Body of pancreas (tissue), 4 donors: ENCODE data around the gene RPP21.

ENCODE experiments used
- POLR2A ChIP-seq, 3 donors: fragments of 450-650 bp; IDR thresholded peaks; one replicate each; pipeline ENCODE4 v1.6.1; 2016; ENCODE audit warnings: antibody characterized with exemption in 3 of 3, mild to moderate bottlenecking in 2 of 3
- TF ChIP-seq, protein P1 (sequence below), 7 experiments: fragments of 450-650 bp in 4 of 7; fragments of 200-600 bp in 3 of 7; sonication (generic) in 3 of 7; IDR thresholded peaks; one replicate each; pipeline ENCODE4 v1.5.1; 2016 to 2019; ENCODE audit warnings: antibody characterized with exemption in 7 of 7

DNA sequence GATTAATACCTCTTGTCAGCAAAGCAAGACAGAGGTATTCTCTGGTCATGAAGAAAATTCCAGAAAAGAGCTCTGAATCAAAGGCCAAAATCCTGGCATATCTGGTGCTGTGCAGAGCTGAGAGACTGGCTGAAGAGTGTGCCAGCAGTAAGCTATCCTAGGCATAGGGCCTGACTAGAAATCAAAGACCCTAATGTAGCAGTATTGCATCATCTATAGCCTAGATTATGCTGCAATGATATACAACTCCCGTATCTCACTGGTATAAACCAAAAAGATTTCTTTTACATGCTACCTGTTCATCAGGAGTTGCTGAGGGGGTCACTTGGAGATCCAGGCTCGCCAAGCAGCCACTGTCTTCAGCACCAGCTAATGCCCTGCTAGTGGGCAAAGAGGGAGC is 49.1 kb upstream of the RPP21 start:
- TF ChIP-seq, protein P1, sequence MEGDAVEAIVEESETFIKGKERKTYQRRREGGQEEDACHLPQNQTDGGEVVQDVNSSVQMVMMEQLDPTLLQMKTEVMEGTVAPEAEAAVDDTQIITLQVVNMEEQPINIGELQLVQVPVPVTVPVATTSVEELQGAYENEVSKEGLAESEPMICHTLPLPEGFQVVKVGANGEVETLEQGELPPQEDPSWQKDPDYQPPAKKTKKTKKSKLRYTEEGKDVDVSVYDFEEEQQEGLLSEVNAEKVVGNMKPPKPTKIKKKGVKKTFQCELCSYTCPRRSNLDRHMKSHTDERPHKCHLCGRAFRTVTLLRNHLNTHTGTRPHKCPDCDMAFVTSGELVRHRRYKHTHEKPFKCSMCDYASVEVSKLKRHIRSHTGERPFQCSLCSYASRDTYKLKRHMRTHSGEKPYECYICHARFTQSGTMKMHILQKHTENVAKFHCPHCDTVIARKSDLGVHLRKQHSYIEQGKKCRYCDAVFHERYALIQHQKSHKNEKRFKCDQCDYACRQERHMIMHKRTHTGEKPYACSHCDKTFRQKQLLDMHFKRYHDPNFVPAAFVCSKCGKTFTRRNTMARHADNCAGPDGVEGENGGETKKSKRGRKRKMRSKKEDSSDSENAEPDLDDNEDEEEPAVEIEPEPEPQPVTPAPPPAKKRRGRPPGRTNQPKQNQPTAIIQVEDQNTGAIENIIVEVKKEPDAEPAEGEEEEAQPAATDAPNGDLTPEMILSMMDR (IDR thresholded peaks at IDR 0.05): no peak
- no peak for TF ChIP-seq POLR2A (IDR thresholded peaks at IDR 0.05)
